HCT116 (cell line): ENCODE measurements around the gene SLCO2A1. TPM values are rescaled to one million over a fixed set of nuclear protein-coding genes. Genes with fewer than 3 reads are reported as not detected.

ENCODE experiments used
- ATAC-seq: fragments of 200-7000 bp; cut with Tn5 transposase; 2 replicates; pipeline ENCODE4 v1.9.1; 2020; ENCODE audit warnings: mild to moderate bottlenecking, moderate library complexity
- BruUV-seq: library from RNA; stranded (reverse); fragments of 400-500 nt; replicated peaks from 2 replicates; lab custom pipeline; 2021; lab: Mats Ljungman, UMichigan
- CTCF ChIA-PET: fragments of 300-600 bp; sonication (Branson Sonifier 250); formaldehyde crosslinking; loops from one replicate; lab custom pipeline; 2021; ENCODE audit warnings: antibody characterized with exemption; lab: Charles Lee
- POLR2A ChIA-PET: fragments of 300-600, 350-600 bp; sonication (Branson Sonifier 250); formaldehyde crosslinking; loops from one replicate; lab custom pipeline; 2021; ENCODE audit warnings: antibody characterized with exemption; lab: Charles Lee
- RAD21 ChIA-PET, 2 experiments: fragments of 300-600 bp; sonication (Branson Sonifier 250); formaldehyde crosslinking; loops; one replicate each; lab custom pipeline; 2023; ENCODE audit warnings: low total read pairs in 2 of 2; ENCODE audit not compliant: uncharacterized antibody in 2 of 2, unreplicated experiment in 2 of 2, low non-redundant PET in 1 of 2; lab: Charles Lee
- DNase-seq: peaks from one replicate; pipeline ENCODE4 v3.0.0-alpha.2; 2010; ENCODE audit warnings: low read depth, low spot score
- H2AFZ ChIP-seq: fragments of 200-600 bp; shearing (Covaris generic), sonication (generic); 2 replicates; pipeline ENCODE4 v1.6.1; 2017; ENCODE audit warnings: low read depth, mixed run types, mixed read lengths, antibody characterized with exemption, low read length; ENCODE audit not compliant: poor library complexity, severe bottlenecking
- H3K27ac ChIP-seq: 2 replicates; pipeline ENCODE4 v1.5.1; 2012; ENCODE audit warnings: low read depth, low read length
- H3K27me3 ChIP-seq: fragments of 200-600 bp; sonication (generic); 2 replicates; pipeline ENCODE4 v1.6.1; 2016; ENCODE audit warnings: mixed run types, low read length, mixed read lengths; ENCODE audit not compliant: insufficient read depth
- H3K36me3 ChIP-seq, 2 experiments: fragments of 200-500 bp in 1 of 2; fragments of 200-600 bp in 1 of 2; sonication (Bioruptor generic) in 1 of 2; sonication (generic) in 1 of 2; 2 replicates each; pipeline versions ENCODE4 v1.5.1 to v1.6.1; 2014 to 2016; ENCODE audit warnings: low read length in 2 of 2, inconsistent platforms in 1 of 2, mixed read lengths in 1 of 2, mixed run types in 1 of 2; ENCODE audit not compliant: insufficient read depth in 2 of 2, control insufficient read depth in 1 of 2
- H3K4me1 ChIP-seq, 2 experiments: fragments of 200-600 bp in 1 of 2; sonication (generic) in 1 of 2; 2 replicates each; pipeline versions ENCODE4 v1.5.1 to v1.6.1; 2012 to 2017; ENCODE audit warnings: low read length in 2 of 2, inconsistent platforms in 1 of 2, mild to moderate bottlenecking in 1 of 2, mixed read lengths in 1 of 2, mixed run types in 1 of 2, moderate library complexity in 1 of 2; ENCODE audit not compliant: insufficient read depth in 2 of 2, control insufficient read depth in 1 of 2
- H3K4me2 ChIP-seq: fragments of 200-600 bp; sonication (generic); 2 replicates; pipeline ENCODE4 v1.6.1; 2017; ENCODE audit warnings: mixed run types, low read length, mixed read lengths
- H3K4me3 ChIP-seq, 2 experiments: fragments of 200-600 bp in 1 of 2; sonication (generic) in 1 of 2; replicated peaks in 1 of 2; 2 replicates each; pipeline ENCODE4 v1.5.1; 2011 to 2016; ENCODE audit warnings: low read length in 2 of 2, control low read depth in 1 of 2, low read depth in 1 of 2, mild to moderate bottlenecking in 1 of 2, mixed read lengths in 1 of 2, mixed run types in 1 of 2
- H3K79me2 ChIP-seq: fragments of 200-600 bp; sonication (generic); 2 replicates; pipeline ENCODE4 v1.6.1; 2017; ENCODE audit warnings: mild to moderate bottlenecking, mixed run types, low read length, moderate library complexity, mixed read lengths; ENCODE audit not compliant: insufficient read depth
- H3K9ac ChIP-seq: fragments of 200-600 bp; sonication (generic); 2 replicates; pipeline ENCODE4 v1.6.1; 2016; ENCODE audit warnings: low read length, mixed read lengths
- H3K9me2 ChIP-seq: fragments of 200-600 bp; sonication (generic), shearing (Covaris generic); 2 replicates; pipeline ENCODE4 v1.6.1; 2017; ENCODE audit warnings: mixed run types, mild to moderate bottlenecking, moderate library complexity; ENCODE audit not compliant: insufficient read depth
- H3K9me3 ChIP-seq, 2 experiments: fragments of 200-500 bp in 1 of 2; fragments of 200-600 bp in 1 of 2; sonication (Bioruptor generic) in 1 of 2; sonication (generic) in 1 of 2; 2 replicates each; pipeline ENCODE4 v1.6.1; 2014 to 2017; ENCODE audit warnings: low read length in 2 of 2, mixed read lengths in 2 of 2, inconsistent platforms in 1 of 2, low read depth in 1 of 2, mild to moderate bottlenecking in 1 of 2, mixed run types in 1 of 2, moderate library complexity in 1 of 2; ENCODE audit not compliant: control insufficient read depth in 1 of 2, insufficient read depth in 1 of 2
- H4K20me1 ChIP-seq: fragments of 200-600 bp; sonication (generic), shearing (Covaris generic); 2 replicates; pipeline ENCODE4 v1.6.1; 2017; ENCODE audit warnings: mixed run types, mild to moderate bottlenecking, moderate library complexity; ENCODE audit not compliant: insufficient read depth
- CBX3 ChIP-seq: IDR thresholded peaks from 2 replicates; pipeline ENCODE4 v1.6.1; 2012; ENCODE audit warnings: low read depth
- CEBPB ChIP-seq: IDR thresholded peaks from 2 replicates; pipeline ENCODE4 v1.6.1; 2012; ENCODE audit warnings: low read depth
- EGR1 ChIP-seq: IDR thresholded peaks from 2 replicates; pipeline ENCODE4 v1.6.1; 2012; ENCODE audit warnings: low read depth
- EZH2phosphoT487 ChIP-seq: fragments of 200-600 bp; IDR thresholded peaks from 2 replicates; pipeline ENCODE4 v1.6.1; 2018; ENCODE audit warnings: antibody characterized with exemption, borderline replicate concordance
- POLR2A ChIP-seq: IDR thresholded peaks from 2 replicates; pipeline ENCODE4 v1.7.0; 2011; ENCODE audit warnings: borderline replicate concordance; ENCODE audit not compliant: insufficient read depth, insufficient read length; ENCODE audit errors: extremely low read depth
- POLR2AphosphoS5 ChIP-seq: IDR thresholded peaks from 2 replicates; pipeline ENCODE4 v1.6.1; 2011; ENCODE audit warnings: mild to moderate bottlenecking, low read depth, low read length, moderate library complexity
- SIN3A ChIP-seq: IDR thresholded peaks from 2 replicates; pipeline ENCODE4 v1.6.1; 2012; ENCODE audit warnings: low read depth
- ZFX ChIP-seq: fragments of 450-650 bp; IDR thresholded peaks from 2 replicates; pipeline ENCODE4 v1.6.1; 2017
- ZNF274 ChIP-seq: fragments of 200-500 bp; sonication (Bioruptor generic); IDR thresholded peaks from 2 replicates; pipeline ENCODE4 v1.6.1; 2014; ENCODE audit warnings: mild to moderate bottlenecking, low read depth, low read length, inconsistent platforms
- intact Hi-C: fragments of 100-400 bp; cut with micrococcal nuclease; formaldehyde crosslinking; loops from 2 replicates; pipeline ENCODE4 v1.10.0; 2022
- total RNA-seq: library from RNA; stranded (reverse); gene quantifications from one replicate; pipeline ENCODE4 v1.2.1, GENCODE V29; 2021; ENCODE audit not compliant: unreplicated experiment
- TF ChIP-seq, protein P1 (sequence below): IDR thresholded peaks from 2 replicates; pipeline ENCODE4 v1.6.1; 2012
- TF ChIP-seq, protein P2 (sequence below): IDR thresholded peaks from 2 replicates; pipeline ENCODE4 v1.6.1; 2011; ENCODE audit warnings: mild to moderate bottlenecking, low read length, moderate library complexity; ENCODE audit not compliant: insufficient replicate concordance; ENCODE audit errors: extremely low read depth
- TF ChIP-seq, protein P3 (sequence below), 3 experiments: fragments of 200-600 bp in 1 of 3; sonication (generic) in 1 of 3; IDR thresholded peaks in 2 of 3; conservative IDR thresholded peaks in 1 of 3; 2 replicates each; pipeline ENCODE4 v1.5.1; 2012 to 2017; ENCODE audit warnings: low read depth in 2 of 3, low read length in 2 of 3, antibody characterized with exemption in 1 of 3, borderline replicate concordance in 1 of 3, control low read depth in 1 of 3, mild to moderate bottlenecking in 1 of 3, mixed read lengths in 1 of 3, mixed run types in 1 of 3, moderate library complexity in 1 of 3; ENCODE audit not compliant: insufficient read depth in 1 of 3

SLCO2A1 gene
- total RNA-seq, 1 experiment from 2014 or later: 0.52 TPM

- TF ChIP-seq, protein P1, sequence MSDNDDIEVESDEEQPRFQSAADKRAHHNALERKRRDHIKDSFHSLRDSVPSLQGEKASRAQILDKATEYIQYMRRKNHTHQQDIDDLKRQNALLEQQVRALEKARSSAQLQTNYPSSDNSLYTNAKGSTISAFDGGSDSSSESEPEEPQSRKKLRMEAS: no peak
- no peak for TF ChIP-seq EGR1
- TF ChIP-seq ZFX: no peak
- TF ChIP-seq ZNF274: no peak
- TF ChIP-seq, protein P2, sequence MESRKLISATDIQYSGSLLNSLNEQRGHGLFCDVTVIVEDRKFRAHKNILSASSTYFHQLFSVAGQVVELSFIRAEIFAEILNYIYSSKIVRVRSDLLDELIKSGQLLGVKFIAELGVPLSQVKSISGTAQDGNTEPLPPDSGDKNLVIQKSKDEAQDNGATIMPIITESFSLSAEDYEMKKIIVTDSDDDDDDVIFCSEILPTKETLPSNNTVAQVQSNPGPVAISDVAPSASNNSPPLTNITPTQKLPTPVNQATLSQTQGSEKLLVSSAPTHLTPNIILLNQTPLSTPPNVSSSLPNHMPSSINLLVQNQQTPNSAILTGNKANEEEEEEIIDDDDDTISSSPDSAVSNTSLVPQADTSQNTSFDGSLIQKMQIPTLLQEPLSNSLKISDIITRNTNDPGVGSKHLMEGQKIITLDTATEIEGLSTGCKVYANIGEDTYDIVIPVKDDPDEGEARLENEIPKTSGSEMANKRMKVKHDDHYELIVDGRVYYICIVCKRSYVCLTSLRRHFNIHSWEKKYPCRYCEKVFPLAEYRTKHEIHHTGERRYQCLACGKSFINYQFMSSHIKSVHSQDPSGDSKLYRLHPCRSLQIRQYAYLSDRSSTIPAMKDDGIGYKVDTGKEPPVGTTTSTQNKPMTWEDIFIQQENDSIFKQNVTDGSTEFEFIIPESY: no peak
- TF ChIP-seq POLR2AphosphoS5: no peak
- no peak for TF ChIP-seq POLR2A
- TF ChIP-seq, protein P3, sequence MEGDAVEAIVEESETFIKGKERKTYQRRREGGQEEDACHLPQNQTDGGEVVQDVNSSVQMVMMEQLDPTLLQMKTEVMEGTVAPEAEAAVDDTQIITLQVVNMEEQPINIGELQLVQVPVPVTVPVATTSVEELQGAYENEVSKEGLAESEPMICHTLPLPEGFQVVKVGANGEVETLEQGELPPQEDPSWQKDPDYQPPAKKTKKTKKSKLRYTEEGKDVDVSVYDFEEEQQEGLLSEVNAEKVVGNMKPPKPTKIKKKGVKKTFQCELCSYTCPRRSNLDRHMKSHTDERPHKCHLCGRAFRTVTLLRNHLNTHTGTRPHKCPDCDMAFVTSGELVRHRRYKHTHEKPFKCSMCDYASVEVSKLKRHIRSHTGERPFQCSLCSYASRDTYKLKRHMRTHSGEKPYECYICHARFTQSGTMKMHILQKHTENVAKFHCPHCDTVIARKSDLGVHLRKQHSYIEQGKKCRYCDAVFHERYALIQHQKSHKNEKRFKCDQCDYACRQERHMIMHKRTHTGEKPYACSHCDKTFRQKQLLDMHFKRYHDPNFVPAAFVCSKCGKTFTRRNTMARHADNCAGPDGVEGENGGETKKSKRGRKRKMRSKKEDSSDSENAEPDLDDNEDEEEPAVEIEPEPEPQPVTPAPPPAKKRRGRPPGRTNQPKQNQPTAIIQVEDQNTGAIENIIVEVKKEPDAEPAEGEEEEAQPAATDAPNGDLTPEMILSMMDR (IDR thresholded peaks at IDR 0.05 in 2 of 3, conservative IDR thresholded peaks at IDR 0.05 in 1 of 3; ENCODE audit: borderline replicate concordance in 1 of 3, insufficient read depth in 1 of 3, low read depth in 2 of 3, low read length in 2 of 3): no peak
- no peak for TF ChIP-seq EZH2phosphoT487
- no peak for TF ChIP-seq SIN3A
- TF ChIP-seq CEBPB: no peak
- no peak for TF ChIP-seq CBX3
- no peak overlapping the region for H3K9ac ChIP-seq
- intact Hi-C loops: no loop called here
- H3K27ac ChIP-seq: no peak overlapping the region
- ChIA-PET RAD21 (no interaction called here), POLR2A (no interaction called here), CTCF (no interaction called here)
- H2AFZ ChIP-seq: no peak overlapping the region
- H3K36me3 ChIP-seq: no peaks in the 10 kb centered on the region
- no peak overlapping the region for H3K4me3 ChIP-seq
- ATAC-seq (no peak), DNase-seq (no peak)
- no peaks in the 10 kb centered on the region for H3K9me2 ChIP-seq
- BruUV-seq: no TSS peak
- no peak overlapping the region for H3K4me2 ChIP-seq
- no peaks in the 10 kb centered on the region for H3K27me3 ChIP-seq
- no peaks in the 10 kb centered on the region for H3K4me1 ChIP-seq
- H3K9me3 ChIP-seq: no peaks in the 10 kb centered on the region
- H3K79me2 ChIP-seq: no peaks in the 10 kb centered on the region
- H4K20me1 ChIP-seq: no peaks in the 10 kb centered on the region
Observed at GRCh38 chr3:134078169-134078831, 48.6 kb upstream of the SLCO2A1 start.
